K562 (cell line): ENCODE data around the gene MCTS1. TPM values are rescaled to one million over a fixed set of nuclear protein-coding genes. Genes with fewer than 3 reads are reported as not detected.

Experiments used
- DDX20 ChIP-seq: fragments of 450-650 bp; IDR thresholded peaks from 2 replicates; pipeline ENCODE4 v1.6.1; 2016; ENCODE audit warnings: missing genetic modification characterization, low read depth, mild to moderate bottlenecking, missing compliant biosample characterization, moderate library complexity
- EP400 ChIP-seq: fragments of 450-650 bp; IDR thresholded peaks from 2 replicates; pipeline ENCODE4 v1.6.1; 2017; ENCODE audit warnings: antibody characterized with exemption, mild to moderate bottlenecking, moderate library complexity
- FOXK2 ChIP-seq, 2 experiments: fragments of 450-650 bp; IDR thresholded peaks in 1 of 2; conservative IDR thresholded peaks in 1 of 2; 2 replicates each; pipeline ENCODE4 v1.6.1; 2016; ENCODE audit warnings: low read depth in 2 of 2, mild to moderate bottlenecking in 1 of 2
- HSF4 ChIP-seq: fragments of 250-450 bp; sonication (Bioruptor Pico); IDR thresholded peaks from 2 replicates; pipeline ENCODE4 v2.1.2; 2022; ENCODE audit warnings: mild to moderate bottlenecking, moderate library complexity, borderline replicate concordance
- IRF2 ChIP-seq: sonication (generic); formaldehyde crosslinking; IDR thresholded peaks from 2 replicates; pipeline ENCODE4 v1.8.1; 2022; ENCODE audit warnings: mild to moderate bottlenecking, missing genetic modification reagents
- KLF1 ChIP-seq: fragments of 450-650 bp; IDR thresholded peaks from 2 replicates; pipeline ENCODE4 v1.6.1; 2016; ENCODE audit warnings: missing genetic modification characterization, missing compliant biosample characterization
- MAFG ChIP-seq: fragments of 450-650 bp; conservative IDR thresholded peaks from 2 replicates; pipeline ENCODE4 v1.6.1; 2016; ENCODE audit warnings: missing genetic modification characterization, missing compliant biosample characterization
- MBD2 ChIP-seq: sonication (generic); IDR thresholded peaks from 2 replicates; pipeline ENCODE4 v1.6.1; 2016; ENCODE audit warnings: low read depth, borderline replicate concordance
- MGA ChIP-seq: fragments of 450-650 bp; IDR thresholded peaks from 2 replicates; pipeline ENCODE4 v1.6.1; 2016; ENCODE audit warnings: mild to moderate bottlenecking, moderate library complexity
- RCOR1 ChIP-seq, 2 experiments: IDR thresholded peaks; 2 replicates each; pipeline ENCODE4 v1.6.1; 2012; ENCODE audit warnings: low read depth in 2 of 2, low read length in 2 of 2, borderline replicate concordance in 1 of 2, improper control_type of control experiment in 1 of 2
- ZHX1 ChIP-seq: fragments of 150-350 bp; conservative IDR thresholded peaks from 2 replicates; pipeline ENCODE4 v1.6.1; 2014; ENCODE audit warnings: low read length
- ZNF57 ChIP-seq: fragments of 450-650 bp; formaldehyde crosslinking; IDR thresholded peaks from 2 replicates; pipeline ENCODE4 v1.4.0; 2020; ENCODE audit warnings: mild to moderate bottlenecking, moderate library complexity
- ZNF583 ChIP-seq: fragments of 250-450 bp; sonication (Bioruptor Pico); IDR thresholded peaks from 2 replicates; pipeline ENCODE4 v1.4.0; 2020
- ZNF696 ChIP-seq: fragments of 250-450 bp; sonication (Bioruptor Pico); conservative IDR thresholded peaks from 2 replicates; pipeline ENCODE4 v1.4.0; 2020; ENCODE audit warnings: mild to moderate bottlenecking, moderate library complexity
- polyA plus RNA-seq, 8 experiments: library from polyadenylated mRNA; depleted of rRNA in 4 of 8; stranded (reverse) in 5 of 8; unstranded in 3 of 8; fragments of >200 nt; fragmentation: Nextera tagmentation in 2 of 8; fragmentation: Illumina TruSeq in 1 of 8; extraction: Ambion mirVana in 2 of 8; extraction: Trizol in 1 of 8; gene quantifications; 2 replicates each; pipeline versions ENCODE4 v1.2.1 to v1.2.3, GENCODE V29; 2011 to 2014; ENCODE audit warnings: inconsistent platforms in 1 of 8, missing spikeins in 1 of 8
- total RNA-seq, 7 experiments: library from RNA; depleted of rRNA in 6 of 7; stranded (reverse); fragments of >200 nt in 6 of 7; fragmentation: Illumina TruSeq in 2 of 7; extraction: Trizol in 2 of 7; gene quantifications; 2 replicates each; pipeline versions ENCODE4 v1.2.1 to v1.2.3, GENCODE V29; 2011 to 2021; ENCODE audit warnings: low replicate concordance in 1 of 7

Gene MCTS1
- total and polyA plus RNA-seq, 9 of the 15 experiments (the other 6 are each of a cell fraction or from before 2014, with no cell fraction given): 65.3 to 300 (median 152) TPM

GRCh38 chrX:120653000-120653399, 49.1 kb downstream of the MCTS1 start (continued):
- TF ChIP-seq MGA (peak; percentile 42; the same call in 1 of the 2 replicates), FOXK2 (conservative IDR thresholded peaks at IDR 0.05 in 1 of 2, IDR thresholded peaks at IDR 0.05 in 1 of 2; ENCODE audit: low read depth in 2 of 2) (peak; percentile 33 to 57; a peak in 2 of 4 replicates), IRF2 (CRISPR knock-in tag) (no peak), KLF1 (tag) (no peak), RCOR1 (IDR thresholded peaks at IDR 0.05; ENCODE audit: borderline replicate concordance in 1 of 2, low read depth in 2 of 2, low read length in 2 of 2) (no peak), EP400 (0 out of 2 replicates have a peak, but pooled peaks have one; percentile 32), ZNF696 (CRISPR knock-in tag) (no peak), ZHX1 (no peak), MBD2 (no peak), MAFG (no peak), ZNF583 (CRISPR knock-in tag) (no peak), ZNF57 (no peak), DDX20 (no peak), HSF4 (CRISPR knock-in tag) (no peak)
